ENCODE measurements around the gene MEGF11.

The MEGF11 gene

DNA sequence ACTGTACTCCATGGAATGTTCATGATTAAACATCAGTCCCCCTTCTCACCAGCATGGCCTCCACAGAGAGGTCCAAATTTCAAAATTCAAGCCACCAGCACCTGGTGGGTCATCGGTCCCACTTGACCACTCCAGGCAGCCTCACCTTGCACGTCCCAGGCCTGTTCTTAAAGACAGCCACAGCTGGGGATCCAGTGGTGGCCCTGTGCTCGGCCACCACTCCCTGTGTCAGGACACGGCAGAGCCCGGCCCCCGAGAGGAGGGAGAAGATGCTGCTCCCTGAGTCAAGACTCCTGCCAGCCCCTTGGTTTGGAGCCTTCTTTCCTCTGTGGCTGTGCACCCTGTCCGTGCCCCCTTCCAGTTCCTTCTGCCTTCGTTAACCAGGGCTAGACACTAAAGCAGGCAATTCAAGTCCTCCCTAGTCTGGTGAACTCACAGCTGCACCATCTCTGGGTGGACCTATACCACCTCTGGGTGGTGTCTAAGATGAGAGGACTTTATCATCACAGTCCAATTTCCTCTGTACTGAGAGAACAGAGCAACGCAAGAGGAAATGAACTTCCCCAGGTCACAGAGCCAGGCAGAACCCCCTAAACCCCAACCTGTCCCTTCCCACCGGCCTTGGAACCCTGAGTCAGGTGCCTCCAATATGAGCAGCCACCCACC, 97.1 kb downstream of the MEGF11 start:
- H3K4me3 ChIP-seq (ENCODE audit: low read depth, low read length) = no peak overlapping the region
- no peak for DNase-seq (ENCODE audit: low read depth)

DNA sequence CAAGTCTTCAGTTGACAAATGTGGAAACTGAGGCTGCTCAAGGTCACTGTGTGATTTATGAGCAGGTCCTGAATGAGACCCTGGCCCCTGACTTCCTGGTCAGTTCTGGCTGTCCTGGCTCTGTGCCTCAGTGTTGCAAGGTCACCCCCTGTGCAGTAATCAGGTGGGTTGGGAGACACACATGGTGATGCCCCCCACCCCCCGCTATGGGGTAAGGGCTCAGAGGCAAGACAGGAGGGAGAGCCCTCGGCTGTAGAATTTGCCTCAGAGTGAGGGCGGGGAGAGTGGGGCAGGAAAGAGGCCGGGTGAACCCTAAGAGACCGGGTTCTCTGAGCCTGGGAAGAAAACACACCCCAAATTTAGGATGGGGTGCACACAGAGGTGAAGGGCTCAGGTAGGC, 98.5 kb downstream of the MEGF11 start:
- DNase-seq (ENCODE audit: low read depth) = no peak
- H3K4me3 ChIP-seq (ENCODE audit: low read depth, low read length) = no peak overlapping the region

DNA sequence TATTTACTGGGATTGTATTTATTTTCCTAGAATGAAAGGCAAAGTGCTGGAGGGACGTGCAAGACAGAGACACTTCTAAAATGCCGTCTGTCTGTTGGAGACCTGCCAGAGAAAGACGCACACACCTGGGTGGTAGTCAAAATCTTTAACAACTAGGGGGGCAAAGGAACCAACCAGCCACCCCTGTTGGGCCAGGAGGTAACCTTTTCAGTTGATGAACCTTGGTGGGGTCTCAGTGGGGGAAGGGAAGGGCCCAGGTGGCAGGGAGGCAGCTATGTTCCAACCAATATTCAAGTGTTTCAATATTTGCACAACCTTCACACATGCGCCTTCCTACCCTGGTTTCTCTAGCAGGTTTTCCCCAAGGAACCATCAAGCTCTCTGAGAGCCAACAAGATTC, 99.0 kb downstream of the MEGF11 start:
- no peak for DNase-seq (ENCODE audit: low read depth)
- H3K4me3 ChIP-seq (ENCODE audit: low read depth, low read length) = no peak overlapping the region

DNA sequence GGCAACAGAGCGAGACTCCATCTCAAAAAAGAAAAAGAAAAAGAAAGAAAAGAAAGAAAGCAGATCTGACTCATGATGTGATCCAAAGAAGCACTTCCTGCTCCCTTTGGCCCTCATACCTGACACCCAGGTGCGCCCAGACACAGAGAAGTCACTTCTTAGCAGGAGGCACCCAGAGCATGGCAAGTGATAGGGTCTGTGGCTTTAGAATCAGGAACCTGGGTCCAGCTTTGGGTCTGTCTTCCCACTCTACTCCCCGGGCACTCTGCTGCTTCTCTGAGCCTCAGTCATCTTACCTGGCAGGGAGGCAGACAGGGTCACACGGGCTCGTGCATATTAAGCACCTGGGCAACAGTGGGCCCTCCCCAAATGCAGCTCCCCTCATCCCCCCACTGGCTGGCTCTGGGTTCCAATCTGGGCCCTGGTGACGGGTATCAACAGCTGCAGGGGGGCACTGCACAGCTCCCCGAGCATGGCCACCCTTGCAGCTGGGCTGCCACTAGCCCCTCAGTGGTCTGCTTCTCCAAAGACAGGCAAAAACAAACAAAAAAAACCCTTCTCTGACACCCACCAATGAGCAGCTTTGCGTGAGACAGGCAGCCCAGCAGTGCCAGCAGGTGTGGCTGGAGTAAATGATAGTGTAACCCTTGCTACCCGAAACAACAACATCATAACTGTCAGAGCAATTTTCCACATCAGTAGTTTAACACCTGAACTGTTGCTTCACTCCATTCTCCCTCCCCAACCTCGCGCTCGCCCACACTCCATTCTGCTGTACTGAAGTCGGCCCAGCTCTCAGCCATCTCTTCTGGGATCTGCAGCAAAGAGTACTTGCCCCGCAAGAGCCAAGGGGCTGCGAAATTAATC, 99.8 kb downstream of the MEGF11 start:
- no peak for DNase-seq (ENCODE audit: low read depth)
- H3K4me3 ChIP-seq (ENCODE audit: low read depth, low read length) = no peak overlapping the region

GRCh38 chr15:66152650-66153049, 100.9 kb downstream of the MEGF11 start:
- no peak overlapping the region for H3K4me3 ChIP-seq (ENCODE audit: low read depth, low read length)

GRCh38 chr15:66151809-66152208, 101.7 kb downstream of the MEGF11 start:
- DNase-seq (ENCODE audit: low read depth) = no peak
- no peak overlapping the region for H3K4me3 ChIP-seq (ENCODE audit: low read depth, low read length)

More at GRCh38 chr15:66152650-66153049, 100.9 kb downstream of the MEGF11 start:
- DNase-seq (ENCODE audit: low read depth) = no peak

DNA sequence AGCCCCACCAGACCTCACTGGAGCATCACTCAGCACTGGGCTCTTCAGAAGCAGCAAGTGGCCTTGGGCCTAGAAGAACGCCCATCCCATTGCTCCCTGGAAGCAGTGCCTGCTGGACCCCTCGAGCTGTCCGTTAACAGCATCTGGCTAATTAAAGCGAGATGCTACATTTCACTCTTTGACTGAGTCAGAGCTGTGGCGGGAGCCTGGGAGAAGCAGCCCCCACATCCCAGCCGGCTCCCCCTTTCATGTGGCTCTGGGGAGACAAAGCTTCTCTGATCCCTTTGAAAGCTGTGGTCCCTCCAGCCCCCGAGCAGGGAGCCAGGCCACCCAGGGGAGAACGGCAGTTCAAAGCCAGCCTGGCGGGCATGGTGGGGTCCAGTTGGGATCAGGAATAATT, 103.7 kb downstream of the MEGF11 start:
- no peak for DNase-seq (ENCODE audit: low read depth)
- no peak overlapping the region for H3K4me3 ChIP-seq (ENCODE audit: low read depth, low read length)

DNA sequence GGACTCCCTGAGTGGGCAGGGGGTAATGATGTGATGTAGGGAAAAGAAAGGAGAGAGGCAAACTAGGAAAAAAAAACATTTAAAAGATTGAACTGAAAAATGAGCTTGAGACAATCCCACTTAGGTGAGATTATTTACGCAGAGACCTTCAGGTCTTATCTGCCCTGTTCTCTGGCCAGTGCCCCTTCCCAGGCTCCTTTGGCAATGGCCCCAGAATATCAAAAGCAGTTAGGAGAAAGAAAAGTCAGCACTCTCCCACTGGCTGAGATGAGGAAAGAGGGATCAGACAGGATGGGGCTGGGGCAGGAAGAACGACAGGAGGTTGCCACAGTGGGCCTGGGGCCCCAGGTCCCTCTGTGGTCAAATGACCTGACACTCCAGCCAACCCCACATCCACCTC, 105.4 kb downstream of the MEGF11 start:
- H3K4me3 ChIP-seq (ENCODE audit: low read depth, low read length) = no peak overlapping the region
- no peak for DNase-seq (ENCODE audit: low read depth)

GRCh38 chr15:66147440-66147839, 106.1 kb downstream of the MEGF11 start:
- H3K4me3 ChIP-seq (ENCODE audit: low read depth, low read length) = no peak overlapping the region
- no peak for DNase-seq (ENCODE audit: low read depth)

GRCh38 chr15:66145726-66146182, 107.8 kb downstream of the MEGF11 start:
- H3K4me3 ChIP-seq (ENCODE audit: low read depth, low read length) = no peak overlapping the region
- DNase-seq (ENCODE audit: low read depth) = no peak

DNA sequence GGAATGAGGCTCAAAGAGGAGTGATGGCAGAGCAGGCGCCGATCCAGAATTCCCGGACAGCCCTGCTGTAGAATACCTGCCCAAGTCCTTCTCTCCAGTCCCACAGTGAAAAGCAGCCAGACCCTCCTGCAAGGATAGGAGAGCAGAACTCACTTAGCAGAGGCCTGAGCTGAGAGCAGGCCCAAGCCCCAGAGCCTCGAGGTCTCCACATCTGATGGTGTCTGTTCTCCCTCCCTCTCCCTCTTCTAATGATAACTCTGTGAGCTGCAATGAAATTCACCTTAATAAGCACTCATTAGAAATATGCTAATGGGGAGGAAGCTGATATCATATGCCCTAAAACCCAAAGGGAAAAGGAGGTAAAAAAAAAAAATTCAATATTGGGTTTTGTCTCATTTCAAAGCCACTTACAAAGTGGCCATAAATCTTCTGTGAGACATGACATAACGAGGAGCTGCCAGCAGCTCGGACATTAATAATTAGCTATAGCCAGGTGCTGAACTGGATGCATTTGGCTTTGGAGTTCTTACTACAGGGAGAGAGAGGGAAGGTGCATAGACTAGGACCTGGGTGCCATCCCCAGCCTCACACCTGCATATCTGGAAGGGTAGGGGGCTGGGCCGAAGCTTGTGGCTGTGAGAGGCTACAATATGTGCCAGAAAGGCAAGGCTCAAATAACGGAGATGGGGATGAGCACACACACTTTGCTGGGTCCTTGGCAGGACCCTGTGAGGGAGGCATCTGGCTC, 108.4 kb downstream of the MEGF11 start:
- no peak overlapping the region for H3K4me3 ChIP-seq (ENCODE audit: low read depth, low read length)
- DNase-seq (ENCODE audit: low read depth) = no peak

- no peak for DNase-seq (ENCODE audit: low read depth)
- no peak overlapping the region for H3K4me3 ChIP-seq (ENCODE audit: low read depth, low read length)
These were observed 111.3 kb downstream of the MEGF11 start for GRCh38 chr15:66142285-66142684.

DNA sequence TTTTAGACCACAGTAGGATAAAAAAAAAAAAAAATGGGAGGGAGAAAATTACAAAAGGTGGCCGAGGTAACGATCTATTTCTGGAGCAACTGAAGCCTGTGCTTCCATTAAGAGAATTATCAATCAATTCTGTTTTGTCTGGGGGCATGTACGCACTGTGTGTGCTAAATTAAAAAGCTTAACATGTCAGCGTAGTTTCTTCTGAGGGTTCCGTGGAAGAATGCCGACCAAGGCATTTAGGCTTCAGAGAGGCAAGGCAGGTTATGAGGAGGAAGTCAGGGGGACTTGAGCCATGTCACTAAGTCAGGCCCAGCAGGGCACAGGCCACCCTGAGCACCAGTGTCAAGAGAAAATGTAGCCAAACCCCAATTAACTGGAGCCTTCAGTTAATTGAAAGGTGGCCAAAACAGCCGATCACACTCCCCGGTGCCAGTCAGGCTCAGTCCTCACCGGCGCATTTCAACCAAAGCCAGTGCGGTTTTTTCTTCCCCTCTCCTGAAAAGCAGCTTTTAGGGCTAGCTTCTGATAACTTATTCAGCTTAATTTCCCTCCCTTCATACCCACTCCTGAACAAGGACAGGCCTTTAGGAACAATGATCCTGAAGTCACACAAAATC, 113.9 kb downstream of the MEGF11 start:
- no peak overlapping the region for H3K4me3 ChIP-seq (ENCODE audit: low read depth, low read length)
- DNase-seq (ENCODE audit: low read depth) = no peak

DNA sequence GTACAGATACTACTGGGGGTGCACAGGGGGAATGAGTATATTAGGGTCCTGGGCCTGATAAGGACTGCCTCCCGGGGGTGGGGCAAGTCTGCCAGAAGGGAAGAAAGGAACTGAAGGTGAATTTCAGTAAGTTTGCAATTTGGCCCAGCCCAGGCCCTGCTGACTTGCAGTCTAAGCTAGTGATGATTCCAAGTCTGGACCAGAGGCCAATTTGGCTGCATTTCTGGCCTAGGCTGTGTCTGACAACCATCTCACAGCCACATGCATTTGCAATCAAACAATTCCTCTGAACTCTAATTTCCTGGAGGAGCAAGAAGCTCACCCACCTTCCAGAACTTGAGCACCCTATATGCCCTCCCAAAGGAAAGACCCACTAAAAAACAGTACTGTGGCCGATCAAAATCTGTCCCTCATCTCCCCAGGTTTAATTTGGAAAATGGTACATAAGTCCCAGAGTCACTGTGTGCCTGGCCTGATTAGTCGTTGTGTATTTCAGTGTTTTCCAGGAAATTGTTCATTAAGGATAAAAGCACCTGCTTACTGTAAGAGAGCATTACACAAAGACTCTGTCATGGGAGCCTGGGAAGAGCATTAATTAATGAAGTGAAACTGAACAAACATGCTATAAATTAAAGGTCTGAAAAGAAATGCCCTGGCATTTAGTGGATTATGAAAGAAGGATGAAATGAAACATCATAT, 114.5 kb downstream of the MEGF11 start:
- DNase-seq (ENCODE audit: low read depth) = no peak

DNA sequence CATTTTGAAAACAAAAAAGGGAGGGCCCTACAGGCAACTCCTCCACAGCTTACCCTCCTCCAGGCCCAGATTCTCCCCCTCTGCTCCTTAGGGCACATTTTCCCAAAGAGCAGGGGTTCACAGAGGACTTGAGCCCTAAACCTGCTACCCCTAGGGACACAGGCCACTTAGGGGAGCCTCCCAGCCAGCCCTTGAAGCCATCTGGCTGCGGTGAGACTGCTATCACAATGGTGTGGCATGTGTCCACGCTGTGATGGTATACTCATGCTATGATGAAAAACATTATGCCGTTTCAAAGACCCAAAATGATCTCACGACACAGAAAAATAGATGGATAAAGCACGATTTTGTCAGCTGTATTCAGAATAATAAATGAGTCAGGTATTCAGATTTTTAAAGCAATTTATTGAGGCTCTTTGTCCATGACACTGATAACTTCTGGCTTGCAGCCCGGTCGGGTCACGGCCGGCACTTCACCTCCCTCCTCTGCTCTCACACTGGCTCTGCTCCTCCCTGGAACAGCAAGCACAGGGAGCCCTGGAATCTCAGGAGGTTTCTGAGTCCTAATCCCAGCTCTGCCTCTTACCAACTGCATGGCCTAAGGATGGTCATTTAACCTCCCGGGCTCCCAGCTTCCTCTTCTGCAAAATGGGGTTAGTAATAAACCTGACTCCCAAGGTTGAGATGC, 115.3 kb downstream of the MEGF11 start:
- H3K4me3 ChIP-seq (ENCODE audit: low read depth, low read length) = no peak overlapping the region
- no peak for DNase-seq (ENCODE audit: low read depth)

More for the DNA sequence above, 114.5 kb downstream of the MEGF11 start:
- no peak overlapping the region for H3K4me3 ChIP-seq (ENCODE audit: low read depth, low read length)

- no peak for DNase-seq (ENCODE audit: low read depth)
- H3K4me3 ChIP-seq (ENCODE audit: low read depth, low read length) = no peak overlapping the region
These were observed 116.6 kb downstream of the MEGF11 start for GRCh38 chr15:66136948-66137347.

- DNase-seq (ENCODE audit: low read depth) = no peak
- no peak overlapping the region for H3K4me3 ChIP-seq (ENCODE audit: low read depth, low read length)
These were observed 117.9 kb downstream of the MEGF11 start for GRCh38 chr15:66135664-66136063.

DNA sequence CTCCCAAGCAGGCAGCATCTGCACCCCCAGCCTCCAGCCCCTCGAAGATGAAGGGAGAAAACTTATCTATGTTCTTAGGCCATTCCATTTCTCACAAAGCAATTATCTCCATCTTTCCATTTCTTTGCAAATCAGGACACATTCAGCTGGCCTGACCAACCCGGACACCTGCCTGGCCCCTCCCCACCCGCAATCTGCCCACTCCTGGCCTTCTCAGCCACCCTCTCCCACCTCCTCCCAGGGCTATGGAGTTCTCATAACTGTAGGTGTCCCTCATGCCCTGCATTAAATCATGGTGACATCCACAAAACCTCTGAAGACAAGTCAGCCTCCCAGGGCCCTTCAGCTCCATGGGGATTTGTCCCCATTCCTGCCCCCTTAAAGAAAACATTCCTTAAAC, 119.3 kb downstream of the MEGF11 start:
- DNase-seq (ENCODE audit: low read depth) = no peak
- H3K4me3 ChIP-seq (ENCODE audit: low read depth, low read length) = no peak overlapping the region
